ENCODE measurements around the gene GALC. TPM values are rescaled to one million over a fixed set of nuclear protein-coding genes. Genes with fewer than 3 reads are reported as not detected.

Gene GALC
- total RNA-seq, 3 donors from 2014 or later: 21.2 to 29.8 (median 24.3) TPM

DNA sequence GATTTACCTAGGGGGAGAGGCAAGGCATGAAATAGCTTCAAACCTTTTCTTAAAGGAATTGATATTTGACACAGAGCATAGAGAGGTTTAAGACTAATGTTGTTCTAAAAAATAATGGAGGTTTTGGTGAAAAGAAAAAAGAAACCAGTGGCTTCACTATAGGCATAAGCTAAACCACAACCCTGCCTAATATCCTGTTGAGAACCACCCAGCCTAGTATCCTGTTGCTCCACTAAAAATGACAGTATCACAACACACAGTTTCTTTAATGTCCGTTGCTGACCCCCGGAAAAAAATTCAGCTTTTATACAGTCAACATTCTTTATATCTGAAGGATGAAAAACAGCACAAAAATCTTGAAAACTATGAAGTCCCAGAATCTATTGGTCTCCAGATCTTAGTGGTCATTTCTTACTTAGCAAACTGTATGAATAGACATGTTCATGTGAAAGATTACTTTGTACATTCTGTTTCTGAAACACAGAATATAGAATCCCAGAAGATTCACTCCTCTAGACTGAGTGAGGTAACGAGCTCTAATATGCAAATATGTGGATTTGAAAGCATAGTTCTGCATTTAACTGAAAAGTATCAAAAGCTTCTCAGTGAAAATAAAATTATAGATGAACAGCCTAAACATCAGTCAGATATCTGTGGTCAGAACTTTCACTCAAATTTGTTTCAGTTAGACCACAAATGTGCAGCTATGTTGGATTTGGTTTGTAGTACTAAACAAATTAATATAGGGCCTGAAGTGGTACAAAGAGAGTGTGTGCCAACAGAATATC lies 40.5 kb downstream of the GALC start:
- intact Hi-C loops (cut with DNase I, micrococcal nuclease): no loop called here

GRCh38 chr14:87944987-87945604 lies 47.9 kb downstream of the GALC start:
- Histone ChIP-seq H3K4me1 (ENCODE audit: low read depth) (no peaks in the 10 kb centered on the region), H3K36me3 (ENCODE audit: low read depth) (no peaks in the 10 kb centered on the region), H3K9me3 (no peaks in the 10 kb centered on the region), H3K4me3 (no peak overlapping the region)
- intact Hi-C loops (cut with DNase I, micrococcal nuclease): loop anchor here in 1 of 2 donors (10.0 kb wide), 1 partner anchor 220 kb away; no protein-coding TSS in a partner anchor
- DNase-seq: no peak
- TF ChIP-seq, protein P1, sequence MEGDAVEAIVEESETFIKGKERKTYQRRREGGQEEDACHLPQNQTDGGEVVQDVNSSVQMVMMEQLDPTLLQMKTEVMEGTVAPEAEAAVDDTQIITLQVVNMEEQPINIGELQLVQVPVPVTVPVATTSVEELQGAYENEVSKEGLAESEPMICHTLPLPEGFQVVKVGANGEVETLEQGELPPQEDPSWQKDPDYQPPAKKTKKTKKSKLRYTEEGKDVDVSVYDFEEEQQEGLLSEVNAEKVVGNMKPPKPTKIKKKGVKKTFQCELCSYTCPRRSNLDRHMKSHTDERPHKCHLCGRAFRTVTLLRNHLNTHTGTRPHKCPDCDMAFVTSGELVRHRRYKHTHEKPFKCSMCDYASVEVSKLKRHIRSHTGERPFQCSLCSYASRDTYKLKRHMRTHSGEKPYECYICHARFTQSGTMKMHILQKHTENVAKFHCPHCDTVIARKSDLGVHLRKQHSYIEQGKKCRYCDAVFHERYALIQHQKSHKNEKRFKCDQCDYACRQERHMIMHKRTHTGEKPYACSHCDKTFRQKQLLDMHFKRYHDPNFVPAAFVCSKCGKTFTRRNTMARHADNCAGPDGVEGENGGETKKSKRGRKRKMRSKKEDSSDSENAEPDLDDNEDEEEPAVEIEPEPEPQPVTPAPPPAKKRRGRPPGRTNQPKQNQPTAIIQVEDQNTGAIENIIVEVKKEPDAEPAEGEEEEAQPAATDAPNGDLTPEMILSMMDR (IDR thresholded peaks at IDR 0.05): peak; percentile 18
- peak; percentile 51 for ATAC-seq

More for the DNA sequence above, 40.5 kb downstream of the GALC start:
- no peaks in the 10 kb centered on the region for H3K9me3 ChIP-seq
- no peak overlapping the region for H3K4me3 ChIP-seq
- ATAC-seq (peak; percentile 60), DNase-seq (no peak)
- TF ChIP-seq, protein P1 (IDR thresholded peaks at IDR 0.05): no peak
- no peaks in the 10 kb centered on the region for H3K4me1 ChIP-seq (ENCODE audit: low read depth)
- no peaks in the 10 kb centered on the region for H3K36me3 ChIP-seq (ENCODE audit: low read depth)

DNA sequence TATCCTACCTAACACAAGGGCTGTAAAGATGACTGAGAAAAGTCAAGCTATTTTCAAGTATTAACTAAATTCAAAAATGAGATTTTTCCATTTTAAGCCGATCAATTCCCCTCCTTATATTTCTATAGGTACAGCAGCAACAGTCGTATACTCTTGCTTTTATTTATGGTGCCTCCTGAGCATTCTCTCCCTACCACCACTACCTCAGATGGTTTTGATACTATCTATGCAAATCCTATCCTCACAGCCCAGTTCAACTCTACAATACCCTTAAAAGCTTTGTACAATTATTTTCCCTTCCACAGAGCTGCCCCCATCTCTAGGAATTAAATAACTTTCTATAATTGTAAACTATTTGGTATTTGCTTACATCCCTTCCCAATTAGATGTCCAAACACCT lies 52.1 kb downstream of the GALC start:
- Histone ChIP-seq H3K4me1 (ENCODE audit: low read depth) (no peaks in the 10 kb centered on the region), H3K36me3 (ENCODE audit: low read depth) (no peaks in the 10 kb centered on the region), H3K9me3 (no peaks in the 10 kb centered on the region), H3K4me3 (no peak overlapping the region)
- DNase-seq (no peak), ATAC-seq (no peak)
- TF ChIP-seq, protein P1 (IDR thresholded peaks at IDR 0.05): no peak
- intact Hi-C loops (cut with DNase I, micrococcal nuclease): loop anchor here in 1 of 2 donors (10.0 kb wide), 1 partner anchor 224 kb away; no protein-coding TSS in a partner anchor

DNA sequence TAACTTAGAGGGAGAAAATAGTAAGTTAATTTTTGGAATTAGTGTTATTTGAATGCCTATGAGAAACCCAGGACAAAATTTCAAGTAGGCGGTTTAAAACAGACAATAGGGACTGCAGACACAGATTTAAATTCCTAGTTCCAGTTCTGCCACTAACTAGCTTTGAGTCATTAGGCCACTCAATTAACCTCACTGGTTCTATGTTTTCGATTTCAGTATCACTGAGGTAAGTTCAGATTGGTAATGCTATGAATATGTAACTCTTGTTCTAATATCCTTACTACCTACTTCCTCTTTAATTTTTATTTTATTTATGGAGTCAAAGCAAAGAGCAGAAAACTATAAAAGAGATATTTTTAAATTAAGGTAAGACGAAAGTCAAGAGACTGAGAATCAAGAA lies 52.6 kb downstream of the GALC start:
- H3K36me3 ChIP-seq (ENCODE audit: low read depth): no peaks in the 10 kb centered on the region
- no peaks in the 10 kb centered on the region for H3K9me3 ChIP-seq
- TF ChIP-seq, protein P1 (IDR thresholded peaks at IDR 0.05): no peak
- ATAC-seq (no peak), DNase-seq (no peak)
- H3K4me3 ChIP-seq: no peak overlapping the region
- intact Hi-C loops (cut with DNase I, micrococcal nuclease): loop anchor here in 1 of 2 donors (10.0 kb wide), 1 partner anchor 224 kb away; no protein-coding TSS in a partner anchor
- no peaks in the 10 kb centered on the region for H3K4me1 ChIP-seq (ENCODE audit: low read depth)

DNA sequence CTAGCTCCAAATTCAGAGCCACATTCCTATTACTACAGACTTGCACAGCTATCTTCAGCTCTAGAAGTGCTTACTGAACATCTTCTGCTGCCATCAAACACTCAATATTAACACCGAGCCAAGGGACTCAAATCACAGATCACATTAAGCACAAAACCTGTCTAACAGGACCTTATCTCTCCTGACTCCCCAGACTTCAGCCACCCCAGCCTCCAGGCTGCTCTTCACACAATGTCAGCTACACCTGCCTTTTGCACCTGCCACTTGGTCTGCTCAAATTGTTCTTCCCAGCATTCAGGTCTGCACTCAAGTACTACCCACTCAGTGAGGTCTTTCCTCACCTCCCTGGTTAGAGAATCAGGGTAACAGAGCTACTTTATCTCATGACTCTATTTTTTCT lies 57.1 kb downstream of the GALC start:
- no peaks in the 10 kb centered on the region for H3K9me3 ChIP-seq
- H3K4me1 ChIP-seq (ENCODE audit: low read depth): no peaks in the 10 kb centered on the region
- no peak for DNase-seq
- H3K4me3 ChIP-seq: no peak overlapping the region
- intact Hi-C loops (cut with DNase I, micrococcal nuclease): no loop called here
- TF ChIP-seq, protein P1 (IDR thresholded peaks at IDR 0.05): no peak
- no peaks in the 10 kb centered on the region for H3K36me3 ChIP-seq (ENCODE audit: low read depth)
- peak; percentile 66 for ATAC-seq
